SU-DHL-6 (cell line): Measurements from ENCODE around the gene APPL1.

Experiments
- H2AFZ ChIP-seq: fragments of 200-600 bp; sonication (generic); 2 replicates; pipeline ENCODE4 v1.6.1; 2014; ENCODE audit warnings: low read depth, mild to moderate bottlenecking, moderate library complexity, mixed read lengths, antibody characterized with exemption, low read length; ENCODE audit not compliant: severe bottlenecking
- H3F3A ChIP-seq: fragments of 200-600 bp; shearing (Covaris generic); 2 replicates; pipeline ENCODE4 v1.6.0; 2016; ENCODE audit warnings: antibody characterized with exemption, mild to moderate bottlenecking; ENCODE audit not compliant: insufficient read depth
- H3K27ac ChIP-seq: fragments of 200-600 bp; sonication (generic); 2 replicates; pipeline ENCODE4 v1.5.1; 2016; ENCODE audit warnings: low read depth, mild to moderate bottlenecking, low read length, moderate library complexity, mixed read lengths
- H3K27me3 ChIP-seq: fragments of 200-600 bp; sonication (generic), shearing (Covaris generic); 2 replicates; pipeline ENCODE4 v1.6.0; 2014; ENCODE audit warnings: mild to moderate bottlenecking, low read length
- H3K36me3 ChIP-seq: fragments of 200-600 bp; sonication (generic); 2 replicates; pipeline ENCODE4 v1.6.1; 2014; ENCODE audit warnings: mild to moderate bottlenecking, low read length, mixed read lengths
- H3K4me2 ChIP-seq: fragments of 300-600, 200-600 bp; shearing (Covaris generic), sonication (generic); 2 replicates; pipeline ENCODE4 v1.6.0; 2014; ENCODE audit warnings: low read length, low read depth, mild to moderate bottlenecking; ENCODE audit not compliant: poor library complexity, severe bottlenecking
- H3K4me3 ChIP-seq: fragments of 200-600 bp; sonication (generic); 2 replicates; pipeline ENCODE4 v1.5.1; 2014; ENCODE audit warnings: antibody characterized with exemption, low read length, mild to moderate bottlenecking, mixed read lengths; ENCODE audit not compliant: insufficient read depth, poor library complexity, severe bottlenecking
- H3K79me2 ChIP-seq: fragments of 200-600 bp; sonication (generic); 2 replicates; pipeline ENCODE4 v1.6.1; 2014; ENCODE audit warnings: mild to moderate bottlenecking, low read length, moderate library complexity; ENCODE audit not compliant: insufficient read depth
- H3K9ac ChIP-seq: fragments of 200-600 bp; sonication (generic); 2 replicates; pipeline ENCODE4 v1.7.0; 2014; ENCODE audit warnings: mild to moderate bottlenecking, low read length
- H3K9me2 ChIP-seq: fragments of 200-600 bp; sonication (generic); replicated peaks from 2 replicates; pipeline ENCODE4 v1.6.1; 2014; ENCODE audit warnings: low read length; ENCODE audit not compliant: insufficient read depth
- H3K9me3 ChIP-seq: fragments of 200-600 bp; sonication (generic); 2 replicates; pipeline ENCODE4 v1.6.1; 2014; ENCODE audit warnings: low read length, mixed read lengths; ENCODE audit not compliant: insufficient read depth
- H4K20me1 ChIP-seq: fragments of 200-600 bp; sonication (generic); 2 replicates; pipeline ENCODE4 v1.6.1; 2014; ENCODE audit warnings: low read depth, mild to moderate bottlenecking, antibody characterized with exemption, low read length, moderate library complexity, mixed read lengths
- CTCF ChIP-seq: fragments of 200-600 bp; sonication (generic); IDR thresholded peaks from one replicate; pipeline ENCODE4 v1.5.1; 2017; ENCODE audit warnings: antibody characterized with exemption, mild to moderate bottlenecking, low read length, moderate library complexity; ENCODE audit not compliant: insufficient read depth, poor library complexity, severe bottlenecking
- EZH2phosphoT487 ChIP-seq: fragments of 200-600 bp; sonication (generic), shearing (Covaris generic); conservative IDR thresholded peaks from 2 replicates; pipeline ENCODE4 v1.6.1; 2018; ENCODE audit warnings: mild to moderate bottlenecking, antibody characterized with exemption, low read length, moderate library complexity, mixed read lengths

APPL1 gene

GRCh38 chr3:57206423-57206822 lies 21.1 kb upstream of the APPL1 start:
- Histone ChIP-seq H3K79me2 (no peaks in the 10 kb centered on the region), H3K4me2 (no peak overlapping the region), H3K9me2 (no peaks in the 10 kb centered on the region), H3K27me3 (no peaks in the 10 kb centered on the region), H3F3A (no peaks in the 10 kb centered on the region), H2AFZ (no peak overlapping the region), H3K9me3 (no peaks in the 10 kb centered on the region), H4K20me1 (no peaks in the 10 kb centered on the region), H3K9ac (no peak overlapping the region), H3K4me3 (no peak overlapping the region), H3K27ac (no peak overlapping the region), H3K36me3 (no peaks in the 10 kb centered on the region)
- TF ChIP-seq EZH2phosphoT487 (no peak), CTCF (no peak)

DNA sequence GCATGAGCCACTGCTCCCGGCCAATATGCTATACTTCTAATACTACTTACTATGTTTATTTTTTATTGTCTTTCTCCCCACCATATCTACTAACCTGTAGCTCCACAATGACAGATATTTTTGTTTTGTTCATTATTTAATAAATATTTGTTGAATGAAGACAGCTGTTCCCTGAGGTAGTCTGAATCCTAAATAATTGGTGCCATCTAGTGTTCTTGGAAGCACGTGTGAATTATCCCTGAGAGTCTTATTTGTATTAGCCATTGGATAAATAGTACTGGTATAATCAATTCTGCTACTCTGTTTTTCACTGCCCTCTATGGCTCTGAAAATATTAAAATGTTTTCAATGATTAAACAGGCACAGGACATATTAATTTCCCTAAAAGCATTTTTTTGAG lies 5.6 kb upstream of the APPL1 start:
- no peaks in the 10 kb centered on the region for H3K36me3 ChIP-seq
- no peaks in the 10 kb centered on the region for H3K27me3 ChIP-seq
- no peak overlapping the region for H3K4me3 ChIP-seq
- H4K20me1 ChIP-seq = no peaks in the 10 kb centered on the region
- H3K9ac ChIP-seq = no peak overlapping the region
- H3F3A ChIP-seq = peaks cover 7% of the 10 kb centered on the region; the same call in 1 of the 2 replicates
- H3K9me3 ChIP-seq = no peaks in the 10 kb centered on the region
- H3K27ac ChIP-seq = no peak overlapping the region
- no peak overlapping the region for H3K4me2 ChIP-seq
- TF ChIP-seq EZH2phosphoT487 (no peak), CTCF (no peak)
- H3K9me2 ChIP-seq = no peaks in the 10 kb centered on the region
- H3K79me2 ChIP-seq = no peaks in the 10 kb centered on the region
- H2AFZ ChIP-seq = no peak overlapping the region

DNA sequence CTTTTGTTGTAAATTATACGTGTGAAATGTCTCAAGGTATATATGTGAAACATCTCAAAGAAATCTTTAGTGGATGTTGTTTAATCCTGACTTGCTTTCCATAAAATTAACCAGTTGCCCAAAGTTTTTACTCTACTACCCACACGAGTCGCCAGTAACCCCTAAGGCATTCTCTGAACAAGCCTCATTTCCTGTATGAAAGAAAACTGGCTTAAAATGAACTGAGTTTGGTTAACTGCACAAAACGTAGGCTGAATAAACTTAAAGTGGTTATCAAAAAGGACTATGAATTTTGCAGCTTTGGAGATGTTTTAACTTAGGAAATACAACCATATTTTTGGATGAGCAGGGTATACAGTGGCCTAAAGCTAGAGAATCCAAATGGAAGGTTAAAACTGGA lies 2.7 kb upstream of the APPL1 start:
- no peak overlapping the region for H3K27ac ChIP-seq

More for the DNA sequence above, 2.7 kb upstream of the APPL1 start:
- Histone ChIP-seq H3K27me3 (no peaks in the 10 kb centered on the region), H3K4me2 (no peak overlapping the region), H3K9me3 (no peaks in the 10 kb centered on the region), H4K20me1 (no peaks in the 10 kb centered on the region), H3K4me3 (no peak overlapping the region), H3F3A (peaks cover 18% of the 10 kb centered on the region), H3K9me2 (no peaks in the 10 kb centered on the region), H3K36me3 (no peaks in the 10 kb centered on the region), H3K79me2 (peaks cover 19% of the 10 kb centered on the region), H2AFZ (no peak overlapping the region), H3K9ac (no peak overlapping the region)
- TF ChIP-seq EZH2phosphoT487 (no peak), CTCF (no peak)
